GM12892 (cell line): ENCODE data around the gene CCDC92B.

Experiments
- DNase-seq: peaks from one replicate; pipeline ENCODE4 v3.0.0; 2011; ENCODE audit not compliant: insufficient read length
- FAIRE-seq: peaks from 2 replicates; lab custom pipeline; 2011; peaks lifted over from hg19 to GRCh38; lab: Jason Lieb, UNC
- POLR2A ChIP-seq: IDR thresholded peaks from 2 replicates; pipeline ENCODE4 v1.6.1; 2011; ENCODE audit warnings: low read depth, low read length, control low read depth
- POLR2AphosphoS5 ChIP-seq: IDR thresholded peaks from 2 replicates; pipeline ENCODE4 v1.6.1; 2011; ENCODE audit warnings: low read depth, low read length, control low read depth
- TAF1 ChIP-seq: IDR thresholded peaks from 2 replicates; pipeline ENCODE4 v1.6.1; 2011; ENCODE audit warnings: low read depth, mild to moderate bottlenecking, control low read depth, low read length, borderline replicate concordance

The CCDC92B gene

DNA sequence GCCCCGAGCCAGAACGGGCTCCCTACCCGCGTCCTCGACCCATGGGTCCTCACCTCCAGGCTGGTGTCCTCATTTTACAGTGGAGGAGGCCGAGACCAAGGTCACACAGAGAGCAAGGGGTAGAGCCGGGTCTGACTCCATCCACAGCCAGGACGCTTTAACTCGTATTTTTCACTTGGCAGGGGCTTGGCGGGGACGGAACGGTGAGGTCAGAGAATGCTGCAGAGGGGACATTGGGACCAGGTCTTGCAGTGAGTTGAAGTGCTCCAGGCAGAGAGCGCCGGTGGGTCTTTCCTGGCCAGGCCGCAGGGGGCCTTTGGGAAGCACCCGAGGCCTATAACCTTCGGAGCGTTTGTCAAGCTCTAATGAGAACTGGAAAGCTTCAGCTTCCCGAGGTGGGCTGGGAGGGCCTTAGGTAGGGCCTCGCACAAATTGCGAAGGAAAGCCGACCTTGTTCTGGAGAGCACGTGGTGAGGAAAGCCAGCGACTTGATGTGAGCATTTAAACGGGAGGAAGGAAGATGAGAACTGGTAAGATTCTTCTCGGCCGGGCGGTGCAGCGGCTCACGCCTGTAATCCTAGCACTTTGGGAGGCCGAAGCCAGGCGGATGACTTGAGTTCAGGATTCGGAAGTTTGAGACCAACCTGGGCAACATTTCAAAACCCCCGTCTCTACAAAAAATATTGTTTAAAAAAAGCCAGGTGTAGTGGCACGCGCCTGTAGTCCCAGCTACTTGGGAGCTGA lies 37.0 kb downstream of the CCDC92B start:
- no peak for DNase-seq
- TF ChIP-seq POLR2A (no peak), TAF1 (no peak), POLR2AphosphoS5 (no peak)
- FAIRE-seq, result no peak

DNA sequence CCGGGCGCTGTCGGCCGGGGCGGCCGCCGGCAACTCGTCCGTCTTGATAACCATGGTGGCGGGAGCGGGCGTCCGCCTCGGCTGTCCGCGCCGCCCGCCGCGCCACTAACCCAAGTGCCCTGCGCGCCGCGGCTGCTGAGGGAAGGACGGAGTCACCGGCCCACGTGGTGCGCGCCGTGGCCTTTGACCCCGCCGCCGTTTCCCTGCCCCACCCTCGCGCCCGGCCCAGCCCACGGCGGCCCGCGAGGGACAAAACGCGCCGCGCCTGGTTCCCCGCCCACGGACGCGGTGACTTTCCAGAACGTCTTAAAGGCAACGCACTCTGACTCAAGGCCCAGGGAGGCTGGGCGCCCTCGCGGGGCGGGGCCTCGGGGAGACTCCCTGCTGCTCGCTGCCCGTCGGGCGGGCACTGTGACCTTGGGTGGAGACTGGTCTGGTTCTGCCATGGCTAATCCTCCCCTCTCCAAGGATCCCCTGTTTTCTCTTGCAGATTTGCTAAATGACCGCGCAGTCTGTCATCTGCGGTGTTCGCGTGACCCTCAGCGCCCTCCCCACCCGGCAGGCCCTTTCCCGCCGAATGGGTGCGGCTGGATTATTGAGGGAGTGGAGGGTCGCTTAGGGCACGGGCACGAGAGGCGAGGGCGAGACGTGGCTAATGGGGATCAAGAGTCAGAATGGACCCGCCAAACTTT lies 37.7 kb downstream of the CCDC92B start, which contains the start of gene CLUH:
TSS of gene CLUH (minus strand) at position 157 of the 692 bp plus-strand sequence. CDS start at position 54, 103 bp downstream.
- FAIRE-seq (peak; percentile 100), DNase-seq (peak; percentile 98)
- TF ChIP-seq POLR2AphosphoS5 (peak; percentile 56; the same call in 1 of the 2 replicates), POLR2A (peak; percentile 78), TAF1 (peak; percentile 55; the same call in 1 of the 2 replicates)

DNA sequence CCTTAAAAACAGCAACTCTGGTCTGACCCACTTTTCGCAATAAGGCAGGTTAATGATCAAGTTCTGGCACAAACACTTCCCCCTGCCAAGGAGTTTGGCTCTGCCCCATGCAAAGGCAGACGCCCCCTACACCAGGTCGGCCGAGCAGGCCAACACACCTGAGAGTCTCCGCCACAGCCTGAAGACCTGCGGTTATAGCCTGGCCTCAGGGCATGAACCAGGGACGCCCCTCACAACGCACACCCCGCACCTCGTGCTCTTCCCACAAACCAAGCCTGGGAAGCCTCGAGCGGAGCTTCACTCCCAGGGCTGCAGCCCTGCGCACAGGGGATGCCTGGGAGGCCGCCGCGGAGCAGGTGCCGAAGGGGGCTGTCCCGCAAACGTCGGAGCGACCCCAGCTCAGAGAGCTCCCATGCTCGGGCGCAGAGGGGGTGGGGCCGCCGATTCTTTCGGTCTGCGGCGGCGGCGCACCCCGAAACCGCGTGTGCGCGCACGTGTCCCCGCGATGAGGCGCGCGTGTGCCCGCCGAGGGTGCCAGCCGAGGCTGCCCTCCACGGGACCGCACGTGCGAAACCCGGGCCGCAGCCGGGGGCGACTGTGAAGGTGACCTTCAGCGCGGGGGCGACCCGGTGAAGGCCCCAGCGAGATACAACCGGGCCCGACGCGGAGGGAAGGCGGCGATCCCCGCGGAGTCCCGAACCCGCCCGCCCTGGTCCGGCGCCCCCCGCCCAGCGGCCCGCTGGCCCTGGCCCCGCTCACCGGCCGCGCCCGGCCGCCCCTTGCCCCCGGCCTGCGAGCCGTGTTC lies 38.4 kb downstream of the CCDC92B start:
- TF ChIP-seq POLR2AphosphoS5, result no peak
- TF ChIP-seq POLR2A, result peak; percentile 4; the same call in 1 of the 2 replicates
- 0 out of 2 replicates have a peak, but pooled peaks have one; percentile 40 for TF ChIP-seq TAF1
- FAIRE-seq (peak; percentile 62), DNase-seq (no peak)

DNA sequence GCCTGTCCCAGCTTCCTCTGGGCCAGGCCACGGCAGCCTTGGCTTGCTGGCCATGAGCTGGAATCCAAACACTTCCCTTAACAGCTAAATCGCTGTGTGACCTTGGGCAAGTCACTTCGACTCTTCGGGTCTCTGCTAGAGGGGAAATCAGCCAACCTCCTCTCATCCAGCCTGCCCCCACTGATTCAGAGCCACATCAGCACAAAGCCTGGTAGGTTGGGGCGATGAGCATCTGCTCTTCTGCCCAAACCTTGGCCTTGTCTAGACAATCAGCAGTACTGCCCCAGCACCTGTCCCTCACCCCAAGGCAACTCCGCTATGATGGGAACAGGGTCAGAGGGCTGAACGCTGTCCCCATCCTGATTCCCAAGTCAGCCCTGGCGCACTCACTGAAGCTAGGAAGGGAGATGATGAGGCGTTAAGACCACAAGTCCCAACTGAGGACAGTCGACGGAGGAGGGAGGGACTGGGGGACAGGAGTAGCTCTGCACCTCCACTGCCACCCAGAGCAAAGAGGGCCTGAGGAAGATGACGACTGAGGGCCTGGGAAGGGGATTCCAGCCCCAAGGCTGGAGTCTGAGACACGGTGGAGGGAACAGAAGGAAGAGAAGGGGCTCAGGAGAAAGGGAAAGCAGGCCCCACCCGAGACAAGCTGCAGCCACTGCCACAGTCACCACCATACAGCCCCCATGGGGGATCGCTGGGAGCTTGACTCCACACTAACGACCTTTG lies 39.2 kb downstream of the CCDC92B start:
- peak; percentile 83 for FAIRE-seq
- TF ChIP-seq POLR2AphosphoS5, result no peak; the same call in 1 of the 2 replicates
- TF ChIP-seq POLR2A, result peak; percentile 28; the same call in 1 of the 2 replicates
- no peak for DNase-seq

DNA sequence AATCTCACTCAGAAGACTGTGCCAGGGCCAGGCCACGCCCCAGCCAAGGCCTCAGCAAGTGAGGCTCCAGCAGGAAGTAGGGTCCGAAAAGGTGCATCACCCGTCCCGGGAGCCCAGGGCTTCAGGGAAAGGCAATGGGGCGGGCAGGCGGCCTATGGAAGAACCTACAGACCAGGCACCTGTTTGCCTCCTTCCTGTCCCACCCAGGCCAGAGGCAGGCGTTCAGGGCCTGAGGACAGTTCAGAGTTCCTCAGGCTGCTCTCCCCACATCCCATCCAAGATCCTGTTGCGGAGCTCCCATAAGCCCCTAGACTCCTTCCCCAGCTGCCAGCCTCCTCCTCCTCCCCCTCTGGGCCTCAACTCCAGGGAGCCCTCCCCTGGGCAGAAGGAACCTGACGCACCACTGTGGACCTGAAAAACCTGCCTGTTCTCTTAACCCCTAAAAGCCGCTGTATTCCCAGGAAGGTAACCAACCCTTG lies 40.2 kb downstream of the CCDC92B start:
- FAIRE-seq, result peak; percentile 44
- peak; percentile 68 for DNase-seq

DNA sequence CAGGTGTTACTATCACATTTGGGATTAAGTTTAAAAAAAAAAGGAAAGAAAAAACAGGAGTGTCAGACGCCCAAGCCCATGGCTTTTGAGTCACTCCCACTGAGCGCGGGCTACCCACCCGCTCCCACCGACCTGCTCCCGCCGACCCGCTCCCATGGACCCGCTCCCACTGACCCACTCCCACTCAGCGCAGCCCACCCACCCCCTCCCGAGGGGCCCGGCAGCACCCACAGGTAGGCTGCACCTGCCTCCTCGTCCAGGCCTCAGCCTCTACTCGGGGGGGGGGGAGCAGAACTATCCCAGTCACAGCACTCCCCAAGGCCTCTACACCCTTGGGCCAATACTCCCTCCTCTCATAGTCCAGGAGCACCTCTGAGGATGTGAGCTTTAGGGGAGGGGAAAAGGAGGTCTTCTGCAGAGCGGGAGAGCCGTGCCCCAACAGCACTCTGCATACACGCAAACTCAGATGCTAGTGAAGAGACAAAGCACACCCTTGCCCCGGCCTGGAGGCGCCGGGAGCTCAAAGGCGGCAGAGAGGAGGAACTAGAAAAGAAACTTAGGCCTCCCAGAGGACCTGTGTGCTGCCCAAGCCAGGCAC lies 40.8 kb downstream of the CCDC92B start:
- no peak for FAIRE-seq
- DNase-seq, result no peak
- no peak for TF ChIP-seq TAF1
- no peak for TF ChIP-seq POLR2AphosphoS5
- no peak for TF ChIP-seq POLR2A

More for the DNA sequence above, 40.2 kb downstream of the CCDC92B start:
- no peak for TF ChIP-seq POLR2AphosphoS5
- no peak for TF ChIP-seq TAF1
- TF ChIP-seq POLR2A, result no peak

DNA sequence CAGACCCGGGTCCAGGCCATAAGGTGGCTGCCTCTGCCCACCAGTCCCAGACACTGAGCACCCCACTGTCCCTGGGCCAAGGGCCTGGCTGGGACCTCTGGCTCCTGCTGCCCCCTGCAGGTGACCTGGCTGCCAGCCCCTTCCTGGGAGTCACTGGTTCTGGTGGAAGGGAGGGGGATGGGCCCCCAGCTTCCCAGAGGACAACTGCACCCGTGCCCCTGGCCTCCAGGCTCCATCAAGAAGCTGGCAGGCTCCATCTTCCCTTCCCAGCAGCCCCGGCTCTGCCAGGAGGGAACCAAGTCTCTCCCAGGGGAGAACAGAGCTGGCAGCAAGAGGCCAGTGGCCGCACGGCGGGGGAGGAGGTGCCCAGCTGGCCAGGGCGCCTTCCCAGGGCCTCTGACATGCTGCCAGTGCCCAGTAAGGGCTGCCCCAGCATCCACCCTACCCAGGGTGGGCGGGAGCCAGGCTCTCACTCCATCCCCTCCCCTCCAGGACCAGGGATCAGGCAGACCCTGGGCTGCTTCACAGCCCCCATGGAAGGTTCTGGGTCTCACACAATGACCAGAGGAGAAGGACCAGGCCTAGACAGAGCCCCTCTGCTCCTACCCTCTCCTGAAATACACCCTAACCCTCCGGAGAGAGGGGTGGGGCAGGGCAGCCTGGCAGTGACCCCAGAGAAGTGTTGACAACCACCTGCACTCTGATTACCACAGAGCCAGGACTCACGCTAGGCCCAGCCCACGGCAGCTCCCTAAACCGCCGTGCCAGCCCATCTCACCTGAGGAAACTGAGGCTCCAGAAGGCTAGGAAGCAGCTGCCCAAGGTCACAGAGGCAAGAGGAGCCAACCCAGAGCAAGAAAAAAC lies 41.5 kb downstream of the CCDC92B start:
- FAIRE-seq, result no peak
- TF ChIP-seq TAF1, result no peak
- TF ChIP-seq POLR2A, result no peak
- TF ChIP-seq POLR2AphosphoS5, result no peak
- DNase-seq, result no peak

DNA sequence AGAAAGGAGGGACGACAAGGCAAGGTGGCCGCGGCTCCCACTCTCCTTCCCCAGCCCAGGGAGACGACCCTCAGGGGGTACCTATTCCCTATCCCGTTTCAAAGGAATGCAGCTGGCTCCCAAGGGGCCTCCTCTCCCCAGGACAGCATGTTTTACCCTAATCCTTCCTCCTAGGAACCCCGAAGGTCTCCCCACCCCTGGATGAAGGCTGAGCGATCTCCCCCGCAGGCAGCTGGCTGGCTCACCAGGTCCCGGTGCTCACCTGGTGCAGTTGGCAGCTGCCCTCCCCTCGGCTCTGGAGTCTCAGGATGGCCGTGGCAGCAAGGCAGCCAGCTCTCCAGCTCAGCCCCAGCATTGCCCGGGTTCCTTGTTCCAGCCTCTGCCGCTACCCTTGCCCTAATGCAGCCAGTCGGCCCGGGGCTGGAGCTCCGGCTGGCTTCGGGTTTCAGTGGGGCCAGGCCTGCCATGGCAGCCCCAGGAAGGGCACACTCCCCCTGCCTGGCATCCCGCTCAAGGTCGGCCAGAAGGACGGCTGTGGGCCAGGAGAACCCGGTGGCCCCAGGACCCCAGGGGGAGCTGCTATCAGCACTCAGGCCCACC lies 42.4 kb downstream of the CCDC92B start:
- DNase-seq (no peak), FAIRE-seq (no peak)
- TF ChIP-seq POLR2A, result no peak
- no peak for TF ChIP-seq TAF1
- TF ChIP-seq POLR2AphosphoS5, result no peak

DNA sequence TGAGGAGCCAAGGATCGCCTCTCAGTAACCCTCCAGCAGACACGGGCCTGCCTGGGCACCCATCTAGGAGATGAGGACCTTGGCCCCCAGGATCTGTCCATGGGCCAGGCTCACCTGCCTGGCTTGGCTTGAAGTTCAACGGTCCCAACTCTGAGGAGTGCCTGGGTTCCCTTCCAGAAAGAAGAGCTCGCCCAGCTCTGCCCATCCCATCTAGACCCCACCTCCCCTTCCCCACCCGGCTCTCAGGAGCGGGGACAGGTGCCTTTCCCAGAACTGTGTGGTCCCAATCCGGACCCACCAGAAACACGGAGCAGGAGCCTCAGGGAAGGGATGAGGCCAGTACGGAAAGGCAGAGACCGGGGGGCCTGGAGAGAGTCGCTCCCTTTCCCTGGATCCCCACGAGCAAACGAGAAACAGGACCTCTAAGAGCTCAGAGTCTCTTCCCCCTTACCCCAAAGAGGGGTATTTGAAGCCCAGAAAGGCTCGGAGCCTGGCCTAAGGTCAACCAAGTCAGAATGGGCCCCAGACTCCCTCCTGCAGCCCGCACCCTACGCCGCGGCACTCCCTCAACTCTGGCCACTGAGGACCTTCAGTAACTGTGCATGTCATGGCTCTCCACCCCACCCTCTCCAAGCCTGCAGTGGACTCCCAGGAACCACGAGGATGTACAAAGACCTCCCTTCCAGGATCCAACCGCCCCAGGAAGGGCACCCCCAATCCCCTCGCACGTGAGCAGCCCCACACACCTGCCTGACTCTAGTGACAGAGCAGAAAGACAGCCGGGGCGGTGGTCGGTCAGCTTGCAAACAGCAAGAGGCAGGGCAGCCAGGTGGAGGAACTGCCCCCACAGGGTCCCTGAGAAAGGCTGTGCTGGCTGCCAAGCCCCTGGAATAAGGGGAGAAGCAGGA lies 43.3 kb downstream of the CCDC92B start:
- no peak for TF ChIP-seq POLR2AphosphoS5
- TF ChIP-seq POLR2A, result no peak; the same call in 1 of the 2 replicates
- no peak for TF ChIP-seq TAF1
- FAIRE-seq (no peak), DNase-seq (no peak)
